DMS53 (cell line): ENCODE results near the gene FUOM.
A peak's percentile ranks its signal among the peaks of the same experiment; 100 is the strongest.
"Not testable (repeated sequence)": the region's sequence is repeated elsewhere in the genome, so short reads cannot be mapped to it uniquely, and the experiment has no call there.

Experiments used
- DNase-seq: peaks from one replicate; lab custom pipeline; 2025; lab: John Stamatoyannopoulos, UW

Gene FUOM

GRCh38 chr10:133388236-133388972 lies 30.6 kb upstream of the FUOM start:
- peak; percentile 18 for DNase-seq

DNA sequence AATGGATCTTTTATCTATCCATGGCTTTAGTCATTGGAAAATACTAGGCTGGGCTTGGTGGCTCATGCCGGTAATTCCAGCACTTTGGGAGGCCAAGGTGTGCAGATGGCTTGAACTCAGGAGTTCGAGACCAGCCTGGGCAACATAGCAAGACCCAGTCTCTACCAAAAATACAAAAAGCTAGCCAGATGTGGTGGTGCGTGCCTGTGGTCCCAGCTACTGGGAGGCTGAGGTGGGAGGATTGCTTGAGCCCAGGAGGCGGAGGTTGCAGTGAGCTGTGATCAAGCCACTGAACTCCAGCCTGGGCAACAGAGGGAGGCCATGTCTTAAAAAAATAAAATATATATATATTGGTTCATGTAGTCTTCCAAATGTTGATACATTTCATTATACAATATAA lies 29.1 kb upstream of the FUOM start:
- DNase-seq = not testable (repeated sequence)

DNA sequence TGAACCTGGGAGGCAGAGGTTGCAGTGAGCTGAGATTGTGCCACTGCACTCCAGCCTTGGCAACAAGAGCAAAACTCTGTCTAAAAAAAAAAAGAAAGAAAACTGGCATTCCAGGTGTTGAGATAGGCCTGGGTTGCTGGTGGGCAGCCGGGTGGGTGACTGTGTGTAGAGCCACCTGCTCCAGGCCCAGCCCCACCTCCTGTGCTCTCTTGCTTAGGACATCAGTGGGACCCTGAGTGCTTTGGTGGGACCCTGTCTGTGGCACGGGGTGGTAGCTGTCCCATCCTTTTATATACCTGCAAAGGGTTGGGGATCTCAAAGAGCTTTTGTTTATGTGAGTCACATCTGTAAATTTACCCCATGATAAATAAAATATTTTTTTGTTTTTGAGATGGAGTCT lies 27.4 kb upstream of the FUOM start:
- DNase-seq = no peak

DNA sequence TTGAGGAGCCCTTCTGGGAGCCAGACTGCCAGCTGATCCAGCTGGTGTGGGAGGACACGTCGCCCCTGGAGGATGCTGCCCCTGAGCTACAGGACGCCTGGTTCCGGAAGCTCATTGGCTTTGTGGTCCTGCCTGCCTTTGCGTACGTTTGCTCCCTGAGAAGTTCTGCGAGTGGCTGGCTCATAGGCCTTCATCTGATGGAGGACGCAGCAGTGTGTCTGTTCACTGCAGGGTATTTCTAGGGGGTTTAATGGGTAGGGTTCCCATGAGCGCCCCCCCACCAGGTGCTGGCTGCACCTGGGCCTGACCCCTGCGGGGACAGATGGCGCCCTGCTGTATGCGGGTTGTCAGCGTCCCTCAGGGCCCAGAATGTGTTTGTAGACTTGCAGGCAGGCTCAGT lies 26.3 kb upstream of the FUOM start:
- DNase-seq = no peak

GRCh38 chr10:133383551-133383950 lies 25.7 kb upstream of the FUOM start:
- no peak for DNase-seq

GRCh38 chr10:133381036-133381435 lies 23.2 kb upstream of the FUOM start:
- no peak for DNase-seq

DNA sequence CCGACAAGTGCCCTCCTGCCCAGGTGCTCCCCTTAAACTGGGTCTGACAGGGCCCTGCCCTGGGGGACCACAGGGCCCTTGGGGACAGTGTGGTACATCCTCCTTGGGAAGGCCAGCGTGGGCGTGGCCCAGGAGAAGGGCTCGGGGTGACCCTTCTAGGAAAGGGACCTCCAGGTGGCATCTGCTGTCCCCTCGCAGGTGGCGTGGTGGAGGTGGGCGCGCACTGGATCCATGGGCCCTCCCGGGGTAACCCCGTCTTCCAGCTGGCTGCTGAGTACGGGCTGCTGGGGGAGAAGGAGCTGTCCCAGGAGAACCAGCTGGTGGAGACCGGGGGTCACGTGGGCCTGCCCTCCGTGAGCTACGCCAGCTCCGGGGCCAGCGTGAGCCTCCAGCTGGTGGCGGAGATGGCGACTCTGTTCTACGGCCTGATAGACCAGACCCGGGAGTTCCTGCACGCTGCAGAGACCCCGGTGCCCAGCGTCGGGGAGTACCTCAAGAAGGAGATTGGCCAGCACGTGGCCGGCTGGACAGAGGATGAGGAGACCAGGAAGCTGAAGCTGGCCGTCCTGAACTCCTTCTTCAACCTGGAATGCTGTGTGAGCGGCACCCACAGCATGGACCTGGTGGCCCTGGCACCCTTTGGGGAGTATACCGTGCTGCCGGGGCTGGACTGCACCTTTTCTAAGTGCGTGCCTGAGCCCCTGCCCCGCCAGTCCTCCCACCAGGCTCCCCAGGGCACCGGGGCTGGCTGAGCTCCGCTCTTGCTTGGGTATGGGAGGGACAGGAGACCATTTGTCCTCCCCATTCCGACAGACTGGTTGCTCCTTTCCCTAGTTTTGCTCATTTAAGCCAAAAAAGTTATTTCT lies 22.2 kb upstream of the FUOM start:
- DNase-seq = no peak

GRCh38 chr10:133379152-133379800 lies 21.5 kb upstream of the FUOM start, which contains the start of gene PAOX:
TSS of gene PAOX (plus strand) at chr10:133379262. CDS start at chr10:133379317, 55 bp downstream.
- peak; percentile 79 for DNase-seq

DNA sequence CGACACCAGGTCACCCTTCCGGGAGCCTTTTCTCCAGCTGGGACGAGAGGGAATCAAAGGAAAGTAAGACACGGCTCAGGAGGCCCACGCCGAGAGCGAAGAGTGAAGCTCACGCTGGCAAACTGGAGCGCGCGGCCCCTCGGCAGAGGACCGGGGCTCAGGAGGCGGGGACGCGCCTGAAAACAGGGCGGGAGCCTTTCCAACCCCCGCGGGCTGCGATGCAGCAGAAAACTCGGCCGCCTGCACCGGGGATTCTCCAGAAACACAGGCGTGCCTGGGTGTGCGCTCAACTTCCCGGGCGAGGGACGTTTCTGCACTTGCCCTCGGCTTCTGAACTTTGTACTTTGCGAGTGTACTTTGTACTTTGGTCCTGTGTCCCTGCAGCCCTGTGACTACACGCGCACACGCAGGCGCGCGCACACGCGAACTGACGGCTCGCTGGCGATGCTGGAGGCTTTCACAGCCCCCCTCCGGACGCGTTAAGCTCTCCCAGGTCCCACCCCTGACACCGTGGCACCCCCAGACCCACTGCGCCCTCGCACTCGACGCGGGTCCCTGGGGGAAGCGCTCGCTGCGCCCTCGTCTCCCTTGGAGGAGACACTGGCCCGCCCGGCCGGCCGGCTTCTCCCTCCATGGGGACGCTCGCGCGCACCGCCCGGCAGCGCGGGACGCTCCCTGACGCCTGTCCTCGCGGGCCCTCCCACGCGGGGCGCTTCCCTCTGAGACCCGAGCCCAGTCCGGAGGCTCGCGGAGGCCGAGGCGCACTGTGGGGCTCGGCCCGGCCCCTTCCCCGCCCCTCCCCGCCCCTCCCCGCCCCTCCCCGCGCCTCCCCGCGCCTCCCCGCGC lies 20.7 kb upstream of the FUOM start:
- peak; percentile 75 for DNase-seq

DNA sequence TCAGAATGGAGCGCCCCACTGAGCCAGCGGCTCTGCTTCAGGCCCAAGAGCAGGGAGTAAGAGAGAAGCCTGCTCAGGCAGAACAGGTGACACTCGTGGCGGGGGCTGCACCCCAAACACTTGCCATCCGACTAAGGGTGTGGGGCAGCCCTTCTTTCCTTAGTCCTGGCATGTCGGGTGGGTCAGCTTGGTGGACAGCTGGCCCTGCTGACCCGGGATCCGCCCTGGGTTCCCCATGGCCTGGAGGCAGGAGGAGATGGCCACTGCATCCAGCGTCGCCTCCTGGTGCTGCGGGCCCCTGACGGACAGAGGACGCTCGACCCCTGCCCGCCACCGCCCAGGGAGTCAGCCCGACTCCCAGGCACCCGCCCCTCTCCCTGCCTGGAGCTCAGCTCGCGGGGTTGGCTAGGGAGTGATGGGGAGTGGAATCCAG lies 20.0 kb upstream of the FUOM start:
- no peak for DNase-seq

- DNase-seq = no peak
These were observed 19.4 kb upstream of the FUOM start for GRCh38 chr10:133377025-133377817.

DNA sequence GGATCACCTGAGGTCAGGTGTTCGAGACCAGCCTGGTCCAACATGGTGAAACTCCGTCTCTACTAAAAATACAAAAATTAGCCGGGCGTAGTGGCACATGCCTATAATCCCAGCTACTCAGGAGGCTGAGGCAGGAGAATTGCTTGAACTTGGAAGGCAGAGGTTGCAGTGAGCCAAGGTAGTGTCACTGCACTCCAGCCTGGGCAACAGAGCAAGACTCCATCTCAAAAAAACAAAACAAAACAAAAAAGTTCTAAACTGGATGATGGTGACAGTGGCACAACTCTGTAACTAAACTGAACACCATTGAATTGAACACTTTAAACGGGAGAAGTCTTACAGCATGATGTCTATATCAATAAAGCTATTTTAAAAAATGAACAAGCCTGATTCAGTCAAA lies 18.4 kb upstream of the FUOM start:
- not testable (repeated sequence) for DNase-seq

DNA sequence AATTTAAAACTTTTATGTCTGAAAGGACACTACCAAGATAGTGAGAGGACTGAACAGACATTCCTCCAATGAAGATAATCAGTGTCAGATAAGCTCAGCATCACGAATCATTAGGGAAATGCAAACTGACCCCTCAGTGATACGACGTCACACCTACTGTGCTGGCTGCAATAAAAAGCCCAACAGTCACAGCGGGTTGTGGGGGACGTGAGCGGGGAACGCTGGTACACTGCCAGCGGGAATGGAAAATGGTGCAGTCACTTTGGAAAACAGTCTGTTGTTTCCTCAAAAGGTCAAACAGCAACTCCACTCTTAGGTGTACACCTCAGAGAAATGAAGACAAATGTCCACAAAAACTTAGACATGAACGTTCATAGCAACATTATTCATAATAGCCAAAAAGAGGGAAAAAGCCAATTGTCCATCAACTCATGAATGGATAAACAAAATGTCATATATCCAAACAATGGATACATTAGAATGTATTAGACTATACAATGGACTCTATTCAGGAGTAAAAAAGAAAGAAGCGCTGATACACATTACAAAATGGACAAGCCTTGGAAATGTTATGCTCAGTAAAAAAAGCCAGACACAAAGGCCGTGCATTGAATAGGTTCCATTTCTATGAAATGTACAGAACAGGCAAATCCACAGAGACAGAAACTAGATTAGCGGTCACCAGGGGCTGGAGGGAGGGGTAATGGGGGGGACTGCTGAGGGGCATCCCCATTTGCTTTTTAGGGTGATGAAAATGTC lies 17.7 kb upstream of the FUOM start:
- no peak for DNase-seq

DNA sequence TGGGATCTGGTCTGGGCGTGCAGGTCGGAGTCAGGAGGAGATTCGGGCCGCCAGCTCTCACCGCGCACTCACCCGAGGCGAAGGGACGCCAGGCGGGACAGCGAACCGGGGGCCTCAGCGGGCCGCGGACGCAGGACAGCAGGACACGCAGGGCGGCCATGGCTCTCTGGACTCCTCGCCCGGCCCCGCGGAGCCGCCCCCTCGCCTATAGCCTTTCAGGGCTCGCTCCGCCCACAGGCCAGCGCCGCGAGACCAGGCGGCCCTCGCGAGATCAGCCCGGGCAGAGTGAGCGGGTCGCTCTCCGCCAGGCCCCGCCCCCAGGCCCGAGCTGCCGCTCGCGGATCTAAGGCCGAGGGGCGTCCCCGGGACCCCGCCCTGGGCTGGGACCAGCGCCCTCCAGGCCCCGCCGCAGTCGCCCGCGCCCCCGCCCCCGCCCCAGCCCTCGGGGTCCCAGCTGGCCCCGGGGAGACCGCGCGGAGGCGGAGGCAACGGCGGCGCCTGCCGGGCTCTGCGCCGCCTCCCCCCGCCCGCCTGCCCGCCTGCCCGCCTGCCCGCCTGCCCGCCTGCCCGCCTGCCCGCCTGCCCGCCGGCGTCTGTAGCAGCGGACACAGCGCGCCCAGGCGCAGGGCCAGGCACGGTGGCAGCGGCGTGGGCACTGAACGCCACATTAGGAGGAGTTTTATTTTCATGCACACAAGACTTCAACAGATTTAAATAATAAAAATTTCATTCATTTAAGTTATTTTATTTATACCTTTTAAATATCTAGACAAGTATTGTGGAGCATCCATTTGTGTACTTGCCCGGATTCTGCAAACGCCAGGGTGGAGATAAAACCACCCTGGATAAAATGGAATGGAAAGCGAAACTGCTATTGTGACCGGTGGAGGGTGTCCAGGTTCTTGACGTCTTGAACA lies 15.6 kb upstream of the FUOM start, which contains the start of gene ECHS1:
TSS of gene ECHS1 (minus strand) at position 181 of the 917 bp plus-strand sequence. CDS start at position 160, 21 bp downstream.
- peak; percentile 96 for DNase-seq

DNA sequence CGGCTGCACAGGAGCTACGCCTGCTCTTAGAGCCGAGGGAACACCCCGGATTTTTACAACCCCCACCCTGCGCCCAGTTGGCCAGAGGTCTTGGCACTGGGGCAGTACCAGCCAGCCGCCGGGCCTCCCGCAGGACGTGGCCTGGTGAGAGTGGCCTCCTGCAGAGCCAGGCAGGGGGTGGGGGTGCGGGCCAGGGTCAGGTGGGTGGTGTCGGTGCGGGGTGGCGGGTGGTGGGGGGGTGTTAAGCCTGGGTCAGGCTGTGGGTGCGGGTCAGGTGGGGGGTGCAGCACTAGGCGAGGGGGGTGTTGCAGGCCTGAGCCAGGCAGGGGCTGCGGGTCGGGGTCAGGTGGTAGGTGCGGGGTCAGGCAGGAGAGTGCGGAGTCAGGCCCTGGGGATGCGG lies 14.7 kb upstream of the FUOM start:
- DNase-seq = no peak

DNA sequence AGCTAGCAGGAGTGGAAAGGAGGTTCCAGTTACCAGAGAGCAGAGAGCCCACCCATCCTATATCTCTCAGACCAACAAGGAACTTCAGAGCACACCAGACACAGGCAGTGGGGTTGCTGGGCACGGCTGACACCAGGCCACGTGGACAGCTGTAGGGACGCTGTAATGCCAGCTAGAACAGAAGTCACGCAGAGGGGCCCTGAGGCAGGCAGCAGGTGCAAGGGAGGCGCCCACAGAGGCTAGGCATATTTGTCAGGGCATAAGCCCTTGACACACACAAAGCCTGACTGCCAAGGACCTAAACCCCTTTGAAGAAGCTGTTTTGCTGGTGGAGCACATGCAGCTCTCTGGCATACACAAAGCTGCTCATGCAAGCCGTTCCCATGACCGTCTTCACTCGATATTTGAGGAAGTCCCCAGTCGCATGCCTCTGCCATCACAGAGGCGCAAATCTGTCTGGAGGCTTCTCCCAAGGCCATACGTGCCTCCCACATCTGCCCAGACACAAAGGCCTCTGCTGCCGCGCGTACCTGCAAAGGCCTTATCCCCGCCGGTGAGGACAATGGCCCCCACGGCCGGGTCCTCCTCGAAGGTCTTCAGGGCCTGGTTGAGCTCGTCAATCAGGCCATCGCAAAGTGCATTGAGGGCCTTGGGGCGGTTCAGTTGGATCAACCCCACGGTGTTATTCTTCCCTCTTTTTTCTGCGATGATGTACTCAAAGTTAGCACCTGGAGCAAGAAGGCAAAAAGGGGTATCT lies 12.4 kb upstream of the FUOM start:
- DNase-seq = no peak

GRCh38 chr10:133368153-133368552 lies 10.3 kb upstream of the FUOM start:
- no peak for DNase-seq

GRCh38 chr10:133367461-133367860 lies 9.6 kb upstream of the FUOM start:
- DNase-seq = not testable (repeated sequence)
